Colon (tissue), 2 donors: ENCODE data around the gene STAC3.

Experiments
- FAIRE-seq: peaks from 2 replicates; lab custom pipeline; 2012; peaks lifted over from hg19 to GRCh38; lab: Jason Lieb, UNC
- donor health status: control.
- donor health status: control.

Gene STAC3

GRCh38 chr12:57254506-57255280 lies 3.7 kb upstream of the STAC3 start:
- no peak for FAIRE-seq

- FAIRE-seq = no peak
These were observed 446 bp downstream of the STAC3 start for GRCh38 chr12:57250541-57250940.

GRCh38 chr12:57248934-57249742 lies 1.8 kb downstream of the STAC3 start:
- no peak for FAIRE-seq

GRCh38 chr12:57247041-57247440 lies 3.9 kb downstream of the STAC3 start:
- no peak for FAIRE-seq

- no peak for FAIRE-seq
These were observed 6.7 kb downstream of the STAC3 start for GRCh38 chr12:57244312-57244696.

- no peak for FAIRE-seq
These were observed 7.3 kb downstream of the STAC3 start for GRCh38 chr12:57243521-57244311.

GRCh38 chr12:57242691-57243454 lies 8.1 kb downstream of the STAC3 start:
- FAIRE-seq = no peak

- no peak for FAIRE-seq
These were observed 8.7 kb downstream of the STAC3 start for GRCh38 chr12:57242329-57242690.

- no peak for FAIRE-seq
These were observed 9.3 kb downstream of the STAC3 start for GRCh38 chr12:57241402-57242310.

- FAIRE-seq = no peak
These were observed 10.0 kb downstream of the STAC3 start for GRCh38 chr12:57240926-57241401.

- FAIRE-seq = no peak
These were observed 10.7 kb downstream of the STAC3 start for GRCh38 chr12:57240066-57240921.

GRCh38 chr12:57239587-57240065 lies 11.4 kb downstream of the STAC3 start:
- no peak for FAIRE-seq

GRCh38 chr12:57238854-57239554 lies 12.0 kb downstream of the STAC3 start:
- no peak for FAIRE-seq

GRCh38 chr12:57237932-57238853 lies 12.8 kb downstream of the STAC3 start:
- no peak for FAIRE-seq

GRCh38 chr12:57237596-57237931 lies 13.4 kb downstream of the STAC3 start:
- FAIRE-seq = no peak

- no peak for FAIRE-seq
These were observed 13.9 kb downstream of the STAC3 start for GRCh38 chr12:57236925-57237595.

GRCh38 chr12:57236201-57236924 lies 14.6 kb downstream of the STAC3 start:
- FAIRE-seq = no peak
